NCI-H2107 treated with DMSO at 0.1 percent for 48 hours (cell line): ENCODE results near the gene TRIM52.

Experiments used
- DNase-seq: peaks from one replicate; lab custom pipeline; 2025; ENCODE audit not compliant: unreplicated experiment; lab: John Stamatoyannopoulos, UW

Gene TRIM52

DNA sequence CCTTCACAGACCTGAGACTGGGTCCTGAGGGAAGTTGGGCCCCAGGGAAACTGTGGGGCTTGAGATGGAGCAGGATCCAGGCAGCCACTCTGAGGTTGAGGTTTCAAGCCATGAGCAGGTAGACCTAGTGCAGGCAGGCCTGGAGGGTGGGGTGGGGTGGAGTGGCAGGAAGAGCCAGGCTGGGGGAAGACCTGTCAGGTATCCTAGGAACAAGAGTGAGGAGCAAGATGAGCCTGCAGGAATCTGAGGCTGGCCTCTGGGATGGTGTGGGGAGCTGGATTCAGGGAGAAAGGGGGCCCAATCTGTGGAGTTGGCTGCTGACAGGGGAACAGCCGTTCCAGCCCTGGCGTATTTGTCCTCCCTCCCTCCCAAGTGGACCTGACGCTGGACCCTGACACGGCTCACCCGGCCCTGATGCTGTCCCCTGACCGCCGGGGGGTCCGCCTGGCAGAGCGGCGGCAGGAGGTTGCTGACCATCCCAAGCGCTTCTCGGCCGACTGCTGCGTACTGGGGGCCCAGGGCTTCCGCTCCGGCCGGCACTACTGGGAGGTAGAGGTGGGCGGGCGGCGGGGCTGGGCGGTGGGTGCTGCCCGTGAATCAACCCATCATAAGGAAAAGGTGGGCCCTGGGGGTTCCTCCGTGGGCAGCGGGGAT lies 27.0 kb downstream of the TRIM52 start:
- no peak for DNase-seq

DNA sequence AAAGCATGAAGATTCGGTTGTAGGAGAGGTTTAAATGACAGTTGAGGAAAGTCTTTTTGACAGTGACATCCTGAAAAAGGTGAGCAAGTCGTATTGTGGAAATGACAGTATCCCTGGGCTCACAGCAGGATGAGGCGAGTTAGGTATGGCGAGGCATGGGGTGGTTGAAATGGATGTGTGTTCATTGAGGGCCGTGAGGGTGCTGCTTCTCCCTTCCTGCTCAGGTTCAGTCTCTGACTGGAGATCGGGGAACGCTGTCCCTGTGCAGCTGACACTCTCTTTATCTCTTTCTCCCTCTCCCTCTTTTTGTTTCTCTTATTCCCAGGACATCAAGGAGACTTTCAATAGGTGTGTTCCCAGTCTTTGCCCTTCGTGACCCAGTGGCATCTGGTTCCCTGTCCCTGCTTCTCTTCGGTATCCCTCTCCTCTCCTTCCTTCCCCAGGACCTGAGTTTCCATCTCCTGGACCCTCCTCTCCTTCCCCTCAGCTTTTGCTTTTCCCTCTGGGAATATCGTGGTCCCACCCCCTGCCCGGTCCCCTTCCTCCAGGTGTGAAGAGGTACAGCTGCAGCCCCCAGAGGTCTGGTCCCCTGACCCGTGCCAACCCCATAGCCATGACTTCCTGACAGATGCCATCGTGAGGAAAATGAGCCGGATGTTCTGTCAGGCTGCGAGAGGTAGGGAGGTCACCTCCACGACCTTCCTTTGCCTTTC lies 27.7 kb downstream of the TRIM52 start:
- no peak for DNase-seq

DNA sequence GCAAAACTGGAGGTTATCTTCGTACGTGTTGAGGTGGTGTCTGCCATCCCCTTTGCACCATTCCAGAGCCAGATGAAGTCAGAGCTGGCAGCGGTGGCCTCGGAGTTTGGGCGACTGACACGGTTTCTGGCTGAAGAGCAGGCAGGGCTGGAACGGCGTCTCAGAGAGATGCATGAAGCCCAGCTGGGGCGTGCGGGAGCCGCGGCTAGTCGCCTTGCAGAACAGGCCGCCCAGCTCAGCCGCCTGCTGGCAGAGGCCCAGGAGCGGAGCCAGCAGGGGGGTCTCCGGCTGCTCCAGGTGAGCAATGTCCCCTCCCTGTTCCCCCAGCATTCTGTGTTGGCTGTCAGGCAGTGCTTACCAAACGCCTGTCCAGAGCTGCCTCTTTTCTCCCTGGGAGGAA lies 28.4 kb downstream of the TRIM52 start:
- no peak for DNase-seq

DNA sequence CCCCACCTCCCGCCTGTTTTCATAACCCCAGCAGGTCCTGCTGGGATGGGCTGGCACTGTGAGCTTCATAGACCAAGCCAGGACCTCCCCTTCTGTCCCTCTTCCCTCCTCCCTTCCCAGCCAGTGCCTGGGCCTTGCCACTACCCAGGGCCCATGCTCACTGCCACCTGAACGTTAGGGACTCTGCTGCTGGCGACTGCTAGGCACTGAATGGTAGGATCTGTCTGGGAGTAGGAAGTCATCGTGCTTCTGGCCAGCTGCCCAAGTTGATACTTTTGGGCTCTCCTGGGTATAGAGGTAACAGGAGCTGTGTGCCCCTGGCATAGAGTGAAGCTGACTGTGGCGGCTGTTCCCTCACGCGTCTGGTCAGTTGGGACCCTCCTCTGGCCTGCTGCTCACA lies 29.5 kb downstream of the TRIM52 start:
- no peak for DNase-seq

DNA sequence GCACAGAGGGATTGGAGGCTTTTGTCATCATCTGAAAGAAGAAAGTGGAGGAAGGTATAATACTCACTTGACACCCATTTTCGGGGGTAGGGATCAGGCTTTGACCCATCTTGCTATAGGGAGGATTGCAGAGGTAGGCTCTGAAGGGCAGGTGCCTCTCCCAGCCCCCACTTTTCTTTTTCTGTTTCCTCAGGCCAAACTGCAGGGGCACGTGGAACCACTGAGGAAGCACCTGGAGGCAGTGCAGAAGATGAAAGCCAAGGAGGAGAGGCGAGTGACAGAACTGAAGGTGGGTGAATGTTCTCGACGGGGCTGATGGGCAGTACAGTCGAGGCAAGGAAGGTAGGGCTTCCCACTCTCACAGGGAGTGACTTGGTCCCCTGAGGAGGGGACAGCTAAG lies 30.4 kb downstream of the TRIM52 start:
- DNase-seq: no peak

DNA sequence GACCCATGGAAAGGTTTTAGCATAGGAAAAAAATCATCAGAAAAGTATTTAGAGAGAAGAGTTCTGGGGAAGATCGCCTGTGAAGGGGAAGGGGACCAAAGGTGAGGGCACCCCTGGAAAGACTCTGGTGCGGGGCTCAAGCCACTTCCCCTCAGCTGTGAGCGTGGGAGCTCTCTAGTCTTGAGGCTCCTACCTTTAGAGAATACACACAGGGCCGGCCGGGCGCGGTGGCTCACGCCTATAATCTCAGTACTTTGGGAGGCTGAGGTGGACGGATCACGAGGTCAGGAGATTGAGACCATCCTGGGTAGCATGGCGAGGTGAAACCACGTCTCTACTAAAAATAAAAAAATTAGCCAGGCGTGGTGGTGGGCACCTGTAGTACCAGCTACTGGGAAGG lies 30.9 kb downstream of the TRIM52 start:
- no peak for DNase-seq

DNA sequence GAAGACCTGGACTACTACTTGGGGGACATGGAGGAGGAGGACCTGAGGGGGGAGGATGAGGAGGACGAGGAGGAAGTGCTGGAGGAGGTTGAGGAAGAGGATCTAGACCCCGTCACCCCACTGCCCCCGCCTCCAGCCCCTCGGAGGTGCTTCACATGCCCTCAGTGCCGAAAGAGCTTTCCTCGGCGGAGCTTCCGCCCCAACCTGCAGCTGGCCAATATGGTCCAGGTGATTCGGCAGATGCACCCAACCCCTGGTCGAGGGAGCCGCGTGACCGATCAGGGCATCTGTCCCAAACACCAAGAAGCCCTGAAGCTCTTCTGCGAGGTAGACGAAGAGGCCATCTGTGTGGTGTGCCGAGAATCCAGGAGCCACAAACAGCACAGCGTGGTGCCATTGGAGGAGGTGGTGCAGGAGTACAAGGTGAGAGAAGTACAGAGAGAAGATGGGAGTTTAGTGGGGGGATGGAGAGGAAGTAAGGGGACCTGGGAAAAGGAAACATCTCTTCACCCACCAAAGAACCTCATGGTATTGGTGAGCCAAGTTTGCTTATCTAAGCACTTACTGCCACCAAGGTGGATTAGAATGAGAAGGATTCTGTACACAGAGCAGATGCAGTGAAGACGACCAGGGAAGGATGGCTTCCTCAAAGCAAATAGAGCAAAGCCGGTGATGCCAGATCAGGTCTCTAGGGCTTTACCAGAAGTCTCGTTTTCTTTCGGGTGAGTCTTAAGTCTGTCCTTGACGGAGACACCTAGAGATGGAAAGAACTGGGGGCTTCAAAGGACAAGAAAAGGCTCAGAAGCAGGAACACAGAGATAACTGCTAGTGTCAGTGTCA lies 36.3 kb downstream of the TRIM52 start:
- DNase-seq: no peak

DNA sequence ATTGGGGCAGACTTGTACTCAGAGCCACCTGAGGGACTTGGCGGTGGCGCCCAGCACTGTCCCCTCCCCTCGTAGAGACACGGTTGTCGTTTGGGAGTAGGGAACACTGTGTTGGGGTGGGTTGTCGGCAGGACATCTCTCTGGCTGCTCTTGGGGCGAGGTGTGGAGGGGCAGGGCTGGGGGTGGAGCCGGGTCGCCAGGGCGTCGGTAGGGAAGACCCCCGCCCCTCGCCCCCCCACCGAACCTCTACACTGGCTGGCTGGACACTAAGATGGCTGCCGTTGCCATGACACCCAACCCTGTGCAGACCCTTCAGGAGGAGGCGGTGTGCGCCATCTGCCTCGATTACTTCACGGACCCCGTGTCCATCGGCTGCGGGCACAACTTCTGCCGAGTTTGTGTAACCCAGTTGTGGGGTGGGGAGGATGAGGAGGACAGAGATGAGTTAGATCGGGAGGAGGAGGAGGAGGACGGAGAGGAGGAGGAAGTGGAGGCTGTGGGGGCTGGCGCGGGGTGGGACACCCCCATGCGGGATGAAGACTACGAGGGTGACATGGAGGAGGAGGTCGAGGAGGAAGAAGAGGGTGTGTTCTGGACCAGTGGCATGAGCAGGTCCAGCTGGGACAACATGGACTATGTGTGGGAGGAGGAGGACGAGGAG lies 37.1 kb downstream of the TRIM52 start:
- DNase-seq: no peak

DNA sequence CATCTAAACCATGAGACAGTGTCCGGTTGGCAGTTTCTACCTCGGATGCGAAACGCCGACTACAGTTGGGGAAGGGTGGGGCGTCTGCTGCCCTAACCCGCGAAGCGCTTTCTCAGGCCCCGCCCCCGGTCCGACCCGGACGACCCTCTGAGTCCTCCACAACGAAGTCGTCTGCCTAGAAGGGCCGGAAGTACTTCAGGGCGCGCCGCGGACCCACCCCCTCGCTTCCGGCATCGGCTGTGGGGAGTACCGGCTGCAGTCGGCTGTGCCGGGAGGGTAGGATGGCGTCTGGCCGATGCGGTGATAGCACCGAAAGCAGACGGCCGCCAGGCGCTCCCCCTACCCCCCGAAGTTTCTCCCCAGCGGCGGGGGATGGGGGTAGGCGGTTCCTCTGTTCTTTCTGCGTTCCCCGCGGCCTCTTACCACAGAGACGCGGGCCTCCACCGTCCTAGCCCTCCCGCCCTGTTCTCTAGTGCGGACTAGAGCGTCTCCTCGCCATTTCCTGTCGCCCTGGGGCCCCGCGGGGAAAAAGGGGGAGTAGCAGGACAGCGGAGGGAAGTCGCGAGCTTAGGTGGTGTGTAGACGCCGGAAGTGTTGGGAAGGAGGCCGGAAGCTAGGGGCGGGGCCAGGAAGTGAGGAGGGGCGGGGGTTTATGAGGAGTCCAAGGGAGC lies 37.8 kb downstream of the TRIM52 start, which contains the start of gene TRIM41:
TRIM41 (plus strand) TSS at position 224 of the 671 bp plus-strand sequence. CDS start 719 bp downstream, outside the sequence.
- no peak for DNase-seq

DNA sequence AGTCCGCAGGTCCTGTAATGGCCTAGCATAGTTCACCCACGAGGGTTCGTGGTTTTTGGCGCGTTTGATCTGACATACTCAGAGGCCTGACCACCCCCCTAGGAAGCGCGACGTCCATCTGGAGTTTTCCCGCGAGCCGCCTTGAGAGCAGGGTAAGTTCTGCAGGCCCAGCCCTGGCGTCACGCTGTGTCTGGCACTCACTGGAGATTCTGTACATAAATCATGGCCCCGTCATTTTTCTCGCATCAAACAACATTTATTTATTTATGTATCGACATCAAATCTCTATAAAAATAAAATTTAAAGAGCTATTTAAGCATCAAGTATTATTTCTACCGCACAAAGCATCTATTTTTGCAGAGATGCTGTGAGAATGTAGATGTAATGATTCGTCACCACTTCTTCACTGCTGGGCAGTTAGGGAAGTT lies 38.3 kb downstream of the TRIM52 start:
- DNase-seq: no peak

DNA sequence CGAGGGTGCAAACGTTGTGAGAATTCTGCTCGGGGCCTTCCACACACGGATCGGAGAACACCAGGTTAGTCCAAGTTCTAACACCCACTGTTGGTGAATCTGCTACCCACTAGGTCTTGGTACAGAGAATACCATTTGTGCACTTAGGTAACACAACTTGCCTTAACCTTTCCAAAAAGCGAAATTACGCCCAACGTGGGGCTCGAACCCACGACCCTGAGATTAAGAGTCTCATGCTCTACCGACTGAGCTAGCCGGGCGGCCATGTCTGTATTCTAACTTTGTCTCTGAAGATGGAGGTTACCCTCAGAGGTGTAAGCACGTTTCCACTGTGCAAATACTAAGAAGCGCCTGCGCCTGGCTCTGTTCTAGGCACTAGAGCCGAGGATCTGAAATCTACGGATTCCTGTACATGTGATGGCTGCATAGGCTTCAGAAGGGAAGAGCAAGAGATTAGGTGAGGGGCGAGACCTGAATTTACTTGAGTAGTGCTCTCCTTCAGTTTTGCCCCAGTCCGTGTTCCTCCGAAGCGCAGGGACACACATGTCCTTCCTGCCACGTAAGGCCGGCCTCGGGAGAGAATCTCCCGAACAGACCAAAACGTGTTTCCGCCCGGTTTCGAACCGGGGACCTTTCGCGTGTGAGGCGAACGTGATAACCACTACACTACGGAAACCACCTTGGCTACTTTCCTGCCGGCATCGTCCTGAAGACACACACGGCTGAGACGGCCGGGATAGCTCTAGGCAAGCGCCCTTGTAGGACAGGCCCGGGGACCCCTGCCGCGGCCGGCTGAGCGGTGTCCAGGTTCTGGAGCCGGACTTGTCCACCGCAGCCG lies 38.9 kb downstream of the TRIM52 start:
- no peak for DNase-seq

DNA sequence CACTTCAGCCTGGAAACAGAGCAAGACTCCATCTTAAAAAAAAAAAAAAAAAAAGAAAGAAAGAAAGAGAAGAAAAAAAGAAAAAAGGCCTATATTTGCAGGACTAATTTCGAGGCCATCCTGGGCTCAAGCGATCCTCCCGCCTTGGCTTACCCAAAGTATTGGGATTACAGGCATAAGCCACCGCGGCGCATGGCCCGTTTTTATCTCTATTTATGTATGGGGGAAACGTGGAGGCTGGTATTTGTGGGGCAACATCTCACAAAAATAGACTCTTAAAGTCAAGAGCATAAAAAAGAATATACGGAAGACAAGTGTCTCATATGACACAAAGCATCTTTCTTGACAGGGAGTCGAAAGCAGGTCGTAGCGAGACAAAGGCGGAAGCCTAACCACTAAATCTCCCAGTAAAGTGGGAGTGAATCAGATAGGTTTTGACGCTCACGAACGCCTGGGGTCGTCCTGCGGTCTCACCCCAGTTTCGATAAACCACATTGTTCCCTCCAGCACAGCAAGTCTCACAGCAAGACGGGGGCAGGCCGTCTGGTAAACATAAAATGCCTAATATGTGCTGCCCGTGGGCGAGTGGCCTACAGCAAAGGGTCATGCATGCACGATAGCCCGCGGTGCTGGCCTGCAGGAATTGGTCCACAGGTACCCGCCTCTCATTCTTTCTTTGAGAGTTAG lies 39.7 kb downstream of the TRIM52 start:
- DNase-seq: no peak

DNA sequence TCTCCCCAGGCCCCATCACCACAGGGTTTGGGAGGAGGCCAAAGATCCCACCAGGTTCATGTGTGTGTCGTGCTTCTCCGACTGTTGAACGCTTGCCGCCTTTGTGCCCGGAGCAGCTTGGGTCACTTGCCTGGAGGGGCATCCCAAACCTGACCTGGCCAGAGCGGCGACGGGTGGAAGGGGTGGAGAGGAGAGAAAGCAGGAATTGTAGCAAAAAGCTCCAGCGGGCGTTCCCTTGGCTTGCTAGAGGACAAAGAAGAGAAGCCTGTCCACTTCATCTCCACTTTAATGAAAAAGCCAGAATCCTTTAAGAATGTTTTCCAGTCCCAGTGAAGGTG lies 40.8 kb downstream of the TRIM52 start:
- DNase-seq: no peak

DNA sequence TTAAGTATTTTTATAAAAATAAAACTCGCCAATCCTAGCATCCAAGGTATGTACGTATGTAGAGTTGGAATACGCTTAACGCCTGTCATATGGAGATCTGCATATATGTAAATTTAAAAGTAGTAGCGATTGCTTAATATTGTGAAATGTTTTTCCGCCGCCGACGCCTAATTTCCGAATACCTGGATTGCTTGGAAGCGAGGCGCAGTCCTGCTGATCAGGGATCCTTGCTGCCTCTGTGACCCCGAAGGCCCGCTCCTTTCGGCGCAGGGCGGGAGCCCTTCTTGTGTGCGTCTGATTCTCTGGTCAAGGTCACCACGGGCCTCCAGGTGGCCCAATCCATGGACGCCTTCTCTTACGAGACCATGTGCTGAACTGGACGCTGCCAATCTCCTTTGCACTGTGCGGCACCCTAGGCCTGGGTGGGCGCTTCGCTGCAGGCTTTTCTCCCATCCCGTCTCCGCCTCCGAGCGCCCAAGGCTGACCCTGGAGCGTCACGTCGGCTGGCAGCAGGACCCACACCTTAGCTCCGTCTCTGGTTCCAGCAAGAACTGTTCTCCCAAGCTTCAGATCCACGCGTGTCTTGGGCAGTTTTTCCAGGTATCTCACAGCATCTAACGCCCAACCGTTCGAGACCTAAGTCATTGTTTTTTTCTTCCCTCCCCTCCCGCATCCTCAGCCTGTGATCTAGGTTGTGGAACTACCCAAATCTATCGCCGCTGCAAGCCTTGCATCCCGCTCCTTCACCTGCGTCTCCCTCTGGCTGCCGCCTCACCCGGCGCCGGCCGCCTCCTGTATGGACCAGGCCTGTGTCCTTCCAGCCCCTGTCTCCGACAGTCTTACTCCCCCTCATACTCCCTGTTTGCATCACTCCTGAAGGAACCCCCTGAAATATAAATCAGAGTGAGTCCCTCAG lies 41.4 kb downstream of the TRIM52 start:
- no peak for DNase-seq

DNA sequence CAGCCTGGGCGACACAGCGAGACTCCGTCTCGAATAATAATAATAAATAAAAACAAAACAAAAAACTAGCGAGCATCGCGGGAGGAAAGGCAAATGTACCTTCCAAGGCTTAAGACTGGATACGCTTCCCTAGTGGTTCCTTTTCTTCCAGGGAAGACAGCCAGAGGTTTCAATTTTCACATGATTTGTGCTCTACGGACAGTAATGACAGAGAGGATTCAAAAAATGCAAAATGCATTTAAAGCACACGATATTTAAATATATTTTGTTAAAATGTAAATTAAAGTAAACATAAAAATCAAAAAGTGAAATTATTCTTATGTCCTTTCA lies 42.2 kb downstream of the TRIM52 start:
- no peak for DNase-seq

DNA sequence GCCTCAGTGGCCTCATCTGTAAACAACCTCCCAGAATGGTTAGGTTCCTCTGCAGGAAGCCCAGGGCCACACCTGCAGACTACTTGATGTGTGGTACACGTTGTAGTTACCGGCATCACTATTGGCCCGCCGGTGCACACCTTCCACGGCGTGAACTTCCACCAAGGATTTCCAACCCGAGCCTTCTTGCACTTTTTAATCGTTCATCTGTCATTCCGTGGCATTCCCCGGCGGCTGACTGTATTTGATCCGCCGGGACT lies 43.2 kb downstream of the TRIM52 start:
- no peak for DNase-seq

DNA sequence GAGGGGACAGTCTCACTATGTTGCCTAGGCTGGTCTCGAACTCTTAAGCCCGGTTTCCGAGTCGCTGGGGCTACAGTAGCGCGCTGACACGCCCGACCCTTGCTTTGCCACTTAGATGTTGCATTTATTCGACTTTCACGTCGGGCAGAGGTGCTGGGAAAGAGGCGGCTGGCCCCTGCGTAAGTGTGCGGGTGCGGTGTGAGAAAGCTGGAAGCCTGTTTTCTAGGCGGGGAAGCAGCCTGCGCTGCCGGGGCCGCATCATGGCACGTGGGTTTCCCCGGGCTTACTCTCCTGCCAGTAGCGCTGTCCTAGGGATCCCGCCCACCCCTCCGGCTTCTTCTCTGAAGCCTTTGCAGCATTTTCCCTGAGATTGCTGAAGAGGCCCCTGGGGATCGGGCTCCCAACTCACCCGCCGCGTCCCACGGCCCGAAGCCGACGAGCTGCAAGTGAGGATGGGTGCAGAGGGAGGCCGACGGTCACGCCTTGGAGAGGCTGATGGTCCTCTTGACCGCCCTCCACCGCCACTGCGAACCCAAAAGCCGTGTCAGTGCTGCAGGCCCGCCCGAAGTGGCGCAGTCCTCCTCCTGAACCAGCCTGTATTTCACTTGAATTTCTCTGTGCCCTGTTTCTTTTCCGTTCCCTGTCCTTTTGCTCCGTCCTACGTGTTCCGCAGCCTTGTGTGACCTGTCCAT lies 43.7 kb downstream of the TRIM52 start:
- DNase-seq: no peak
